Kidney (tissue), 14 donors: ENCODE measurements around the gene LSMEM2. TPM values are rescaled to one million over a fixed set of nuclear protein-coding genes. Genes with fewer than 3 reads are reported as not detected.
A peak's percentile ranks its signal among the peaks of the same experiment; 100 is the strongest.

ENCODE experiments used
- DNase-seq, 5 donors: peaks; one replicate each; pipeline ENCODE4 v3.0.0-alpha.2; 2013 to 2020
- FAIRE-seq: peaks from 2 replicates; lab custom pipeline; 2012; peaks lifted over from hg19 to GRCh38; lab: Jason Lieb, UNC
- H3K27ac ChIP-seq, 2 donors: one replicate each; pipeline ENCODE4 v1.7.0; 2013; ENCODE audit warnings: low read depth in 2 of 2, low read length in 2 of 2, inconsistent platforms in 1 of 2
- H3K27me3 ChIP-seq: one replicate; pipeline ENCODE4 v1.7.1; 2013; ENCODE audit warnings: low read length, inconsistent platforms; ENCODE audit not compliant: control insufficient read depth, insufficient read depth
- H3K36me3 ChIP-seq, 3 donors: one replicate each; pipeline versions ENCODE4 v1.7.0 to v1.7.1; 2013; ENCODE audit warnings: low read length in 3 of 3, control low read depth in 1 of 3, inconsistent platforms in 1 of 3; ENCODE audit not compliant: insufficient read depth in 3 of 3, control insufficient read depth in 2 of 3
- H3K4me1 ChIP-seq, 3 donors: one replicate each; pipeline versions ENCODE4 v1.7.0 to v1.7.1; 2013; ENCODE audit warnings: low read length in 3 of 3, inconsistent platforms in 1 of 3, low read depth in 1 of 3; ENCODE audit not compliant: control insufficient read depth in 2 of 3, insufficient read depth in 2 of 3
- H3K4me3 ChIP-seq, 3 donors: one replicate each; pipeline versions ENCODE4 v1.7.0 to v1.8.1; 2013; ENCODE audit warnings: low read length in 3 of 3, control low read depth in 1 of 3, inconsistent platforms in 1 of 3
- H3K9ac ChIP-seq, 3 donors: one replicate each; pipeline versions ENCODE4 v1.7.0 to v1.7.1; 2013; ENCODE audit warnings: low read length in 3 of 3, control low read depth in 1 of 3, inconsistent platforms in 1 of 3
- H3K9me3 ChIP-seq, 3 donors: one replicate each; pipeline versions ENCODE4 v1.7.0 to v1.7.1; 2013; ENCODE audit warnings: low read length in 3 of 3, control low read depth in 1 of 3, inconsistent platforms in 1 of 3; ENCODE audit not compliant: control insufficient read depth in 2 of 3, insufficient read depth in 1 of 3
- CTCF ChIP-seq: IDR thresholded peaks from 3 replicates; pipeline ENCODE4 v1.5.1; 2012; ENCODE audit warnings: mild to moderate bottlenecking, moderate library complexity, borderline replicate concordance; ENCODE audit not compliant: insufficient read depth; ENCODE audit errors: extremely low read depth
- intact Hi-C: fragments of 100-400 bp; cut with DNase I; formaldehyde crosslinking; loops from one replicate; pipeline ENCODE4 v1.11.1; 2022
- polyA plus RNA-seq: library from polyadenylated mRNA; stranded (reverse); fragments of 350-450 nt; fragmentation: Illumina TruSeq; extraction: RNeasy Lipid Tissue Mini Kit (QIAGEN cat#74804); gene quantifications from one replicate; pipeline ENCODE4 v1.2.3, GENCODE V29; 2014; ENCODE audit warnings: low read depth, low replicate concordance; ENCODE audit not compliant: insufficient read depth
- total RNA-seq: library from RNA; stranded (reverse); fragmentation: NEBNext Ultra II Directional; extraction: Animal tissue kit (Norgen Biotek cat#: 25700); gene quantifications from one replicate; pipeline ENCODE4 v1.2.1, GENCODE V29; 2021
- donor health status: control.
- donor health status: control.
- donor health status: control.
- donor health status: control.
- donor health status: control.
- donor health status: DM: yes; HTN: yes; CAD: no.
- donor health status: Normal renal cell carcinoma (clear cell type).

LSMEM2 gene
- total and polyA plus RNA-seq, 2 donors from 2014 or later = 0.22 to 0.62 TPM

GRCh38 chr3:50325497-50326181, 46.8 kb downstream of the LSMEM2 start:
- FAIRE-seq = no peak
- no peak for TF ChIP-seq CTCF
- H3K27me3 ChIP-seq = no peaks in the 10 kb centered on the region
- no peak for DNase-seq
- H3K4me3 ChIP-seq = no peak overlapping the region
- peaks cover 0 to 30% (median 14%) of the 10 kb centered on the region in 3 donors for H3K4me1 ChIP-seq
- no peak overlapping the region for H3K27ac ChIP-seq
- intact Hi-C loops = no loop called here
- H3K9me3 ChIP-seq = no peaks in the 10 kb centered on the region
- peaks cover 3 to 25% (median 10%) of the 10 kb centered on the region in 3 donors for H3K36me3 ChIP-seq
- no peak overlapping the region for H3K9ac ChIP-seq

GRCh38 chr3:50326182-50326541, 47.3 kb downstream of the LSMEM2 start:
- no peak overlapping the region for H3K4me3 ChIP-seq
- intact Hi-C loops = no loop called here
- peaks cover 4 to 31% (median 15%) of the 10 kb centered on the region in 3 donors for H3K36me3 ChIP-seq
- DNase-seq = no peak
- no peaks in the 10 kb centered on the region for H3K27me3 ChIP-seq
- no peaks in the 10 kb centered on the region for H3K9me3 ChIP-seq
- no peak for FAIRE-seq
- no peak for TF ChIP-seq CTCF
- no peak overlapping the region for H3K27ac ChIP-seq
- H3K4me1 ChIP-seq = peaks cover 0 to 28% (median 12%) of the 10 kb centered on the region in 3 donors
- no peak overlapping the region for H3K9ac ChIP-seq

- FAIRE-seq (no peak), DNase-seq (no peak)
- Histone ChIP-seq H3K4me3 (peak overlapping the region; percentile 68 to 89 (median 70)), H3K36me3 (peaks cover 4 to 40% (median 23%) of the 10 kb centered on the region in 3 donors), H3K9me3 (no peaks in the 10 kb centered on the region), H3K9ac (peak overlapping the region in 2 of 3 donors; percentile 44 to 90), H3K27ac (no peak overlapping the region), H3K4me1 (peaks cover 0 to 27% (median 12%) of the 10 kb centered on the region in 3 donors), H3K27me3 (no peaks in the 10 kb centered on the region)
- no peak for TF ChIP-seq CTCF
- intact Hi-C loops = no loop called here
Measured at GRCh38 chr3:50327129-50327528, 48.2 kb downstream of the LSMEM2 start.
